Astrocyte of the spinal cord (primary cell): Measurements from ENCODE around the gene EPM2A.

Experiments
- DNase-seq: peaks from one replicate; pipeline ENCODE4 v3.0.0; 2011; ENCODE audit warnings: low read depth, low spot score
- H3K4me3 ChIP-seq: 2 replicates; pipeline ENCODE4 v1.5.1; 2011; ENCODE audit warnings: low read depth, mild to moderate bottlenecking, low read length, moderate library complexity
- in situ Hi-C: cut with HindIII; loops from 2 replicates; pipeline ENCODE4 v1.10.0; 2017; ENCODE audit warnings: low sequenced_read_pairs
- TF ChIP-seq, protein P1 (sequence below): IDR thresholded peaks from 2 replicates; pipeline ENCODE4 v1.5.1; 2012; ENCODE audit warnings: low read depth, mild to moderate bottlenecking, low read length, inconsistent platforms

The EPM2A gene

GRCh38 chr6:145627451-145627850, 107.9 kb downstream of the EPM2A start:
- H3K4me3 ChIP-seq: no peak overlapping the region
- TF ChIP-seq, protein P1, sequence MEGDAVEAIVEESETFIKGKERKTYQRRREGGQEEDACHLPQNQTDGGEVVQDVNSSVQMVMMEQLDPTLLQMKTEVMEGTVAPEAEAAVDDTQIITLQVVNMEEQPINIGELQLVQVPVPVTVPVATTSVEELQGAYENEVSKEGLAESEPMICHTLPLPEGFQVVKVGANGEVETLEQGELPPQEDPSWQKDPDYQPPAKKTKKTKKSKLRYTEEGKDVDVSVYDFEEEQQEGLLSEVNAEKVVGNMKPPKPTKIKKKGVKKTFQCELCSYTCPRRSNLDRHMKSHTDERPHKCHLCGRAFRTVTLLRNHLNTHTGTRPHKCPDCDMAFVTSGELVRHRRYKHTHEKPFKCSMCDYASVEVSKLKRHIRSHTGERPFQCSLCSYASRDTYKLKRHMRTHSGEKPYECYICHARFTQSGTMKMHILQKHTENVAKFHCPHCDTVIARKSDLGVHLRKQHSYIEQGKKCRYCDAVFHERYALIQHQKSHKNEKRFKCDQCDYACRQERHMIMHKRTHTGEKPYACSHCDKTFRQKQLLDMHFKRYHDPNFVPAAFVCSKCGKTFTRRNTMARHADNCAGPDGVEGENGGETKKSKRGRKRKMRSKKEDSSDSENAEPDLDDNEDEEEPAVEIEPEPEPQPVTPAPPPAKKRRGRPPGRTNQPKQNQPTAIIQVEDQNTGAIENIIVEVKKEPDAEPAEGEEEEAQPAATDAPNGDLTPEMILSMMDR: no peak
- no peak for DNase-seq
- in situ Hi-C loops: no loop called here

DNA sequence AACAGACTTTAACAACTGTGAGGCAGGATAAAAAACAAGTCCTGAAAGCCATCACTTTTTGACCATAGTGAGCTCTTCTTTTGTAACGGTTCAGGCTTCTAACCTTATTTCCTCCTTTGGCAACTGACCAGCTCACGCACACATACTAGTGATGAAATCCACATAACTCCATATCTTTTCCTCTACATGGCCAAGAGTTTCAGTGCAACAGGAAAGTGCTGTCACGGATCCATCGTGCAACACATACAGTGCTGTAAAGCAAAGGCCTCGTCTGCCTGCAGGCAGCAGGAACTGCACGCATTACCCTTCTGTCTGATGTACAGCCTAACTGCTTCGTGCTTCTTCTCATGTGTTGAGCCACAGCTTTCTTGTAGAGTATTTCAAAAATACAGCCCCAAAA, 108.5 kb downstream of the EPM2A start:
- in situ Hi-C loops: no loop called here
- TF ChIP-seq, protein P1: no peak
- no peak overlapping the region for H3K4me3 ChIP-seq
- no peak for DNase-seq

DNA sequence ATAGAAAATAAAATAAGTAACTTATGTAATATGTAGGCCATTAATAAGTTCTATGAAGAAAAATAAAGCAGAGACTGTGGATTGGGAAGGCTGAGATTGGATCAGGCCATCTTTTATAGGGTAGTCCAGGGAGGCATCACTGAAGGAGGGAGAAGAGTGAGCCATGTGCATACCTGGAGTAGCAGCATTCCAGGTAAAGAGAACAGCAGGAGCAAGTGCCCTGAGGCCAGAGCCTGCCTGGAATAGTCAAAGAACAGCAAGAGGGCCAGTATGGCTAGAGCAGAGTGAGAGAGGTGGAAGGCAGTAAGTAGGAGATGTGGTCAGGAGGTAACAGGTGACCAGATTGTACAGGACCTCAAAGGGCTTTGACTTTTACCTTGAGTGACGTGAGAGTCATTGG, 112.1 kb downstream of the EPM2A start:
- TF ChIP-seq, protein P1: no peak
- DNase-seq: no peak
- in situ Hi-C loops: no loop called here
- H3K4me3 ChIP-seq: no peak overlapping the region

GRCh38 chr6:145621776-145622175, 113.5 kb downstream of the EPM2A start:
- TF ChIP-seq, protein P1: no peak
- no peak overlapping the region for H3K4me3 ChIP-seq
- in situ Hi-C loops: no loop called here
- DNase-seq: no peak

DNA sequence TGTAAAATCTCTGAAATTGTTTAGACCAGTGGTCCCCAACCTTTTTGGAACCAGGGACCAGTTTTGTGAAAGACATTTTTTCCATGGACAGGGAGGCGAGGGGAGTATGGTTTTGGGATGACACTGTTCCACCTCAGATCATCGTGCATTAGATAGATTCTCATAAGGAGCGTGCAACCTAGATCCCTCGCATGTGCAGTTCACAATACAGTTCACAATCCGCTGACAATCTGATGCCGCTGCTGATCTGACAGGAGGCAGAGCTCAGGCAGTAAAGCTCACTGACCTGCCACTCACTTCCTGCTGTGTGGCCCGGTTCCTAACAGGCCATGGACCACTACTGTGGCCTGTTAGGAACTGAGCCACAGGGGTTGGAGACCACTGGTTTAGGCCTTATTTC, 115.2 kb downstream of the EPM2A start:
- H3K4me3 ChIP-seq: no peak overlapping the region
- in situ Hi-C loops: no loop called here
- TF ChIP-seq, protein P1: no peak
- DNase-seq: no peak

DNA sequence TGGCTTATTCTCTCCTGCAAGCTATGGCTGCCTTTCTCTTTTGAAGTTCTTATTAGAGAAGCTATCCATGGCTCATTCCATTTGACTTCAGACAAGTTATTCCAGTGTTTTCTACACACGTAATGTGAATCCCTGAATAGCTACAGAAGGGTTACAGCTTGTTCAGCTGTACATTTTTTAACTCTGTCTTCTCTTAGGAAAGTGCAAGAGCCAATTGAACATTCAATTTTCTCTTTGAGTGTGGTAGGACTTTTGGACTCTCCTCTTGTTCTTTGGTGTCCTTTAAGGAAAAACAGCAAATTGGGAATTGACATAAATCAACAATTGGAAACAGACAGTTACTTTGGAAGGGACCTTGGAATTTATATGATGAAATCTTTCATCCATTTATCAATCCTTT, 125.8 kb downstream of the EPM2A start:
- TF ChIP-seq, protein P1: no peak
- H3K4me3 ChIP-seq: no peak overlapping the region
- DNase-seq: no peak
- in situ Hi-C loops: no loop called here

GRCh38 chr6:145608850-145609249, 126.5 kb downstream of the EPM2A start:
- in situ Hi-C loops: no loop called here
- TF ChIP-seq, protein P1: no peak
- H3K4me3 ChIP-seq: no peak overlapping the region
- no peak for DNase-seq
